ENCODE measurements around the gene MPHOSPH9. TPM values are rescaled to one million over a fixed set of nuclear protein-coding genes. Genes with fewer than 3 reads are reported as not detected.

MPHOSPH9 gene, protein sequence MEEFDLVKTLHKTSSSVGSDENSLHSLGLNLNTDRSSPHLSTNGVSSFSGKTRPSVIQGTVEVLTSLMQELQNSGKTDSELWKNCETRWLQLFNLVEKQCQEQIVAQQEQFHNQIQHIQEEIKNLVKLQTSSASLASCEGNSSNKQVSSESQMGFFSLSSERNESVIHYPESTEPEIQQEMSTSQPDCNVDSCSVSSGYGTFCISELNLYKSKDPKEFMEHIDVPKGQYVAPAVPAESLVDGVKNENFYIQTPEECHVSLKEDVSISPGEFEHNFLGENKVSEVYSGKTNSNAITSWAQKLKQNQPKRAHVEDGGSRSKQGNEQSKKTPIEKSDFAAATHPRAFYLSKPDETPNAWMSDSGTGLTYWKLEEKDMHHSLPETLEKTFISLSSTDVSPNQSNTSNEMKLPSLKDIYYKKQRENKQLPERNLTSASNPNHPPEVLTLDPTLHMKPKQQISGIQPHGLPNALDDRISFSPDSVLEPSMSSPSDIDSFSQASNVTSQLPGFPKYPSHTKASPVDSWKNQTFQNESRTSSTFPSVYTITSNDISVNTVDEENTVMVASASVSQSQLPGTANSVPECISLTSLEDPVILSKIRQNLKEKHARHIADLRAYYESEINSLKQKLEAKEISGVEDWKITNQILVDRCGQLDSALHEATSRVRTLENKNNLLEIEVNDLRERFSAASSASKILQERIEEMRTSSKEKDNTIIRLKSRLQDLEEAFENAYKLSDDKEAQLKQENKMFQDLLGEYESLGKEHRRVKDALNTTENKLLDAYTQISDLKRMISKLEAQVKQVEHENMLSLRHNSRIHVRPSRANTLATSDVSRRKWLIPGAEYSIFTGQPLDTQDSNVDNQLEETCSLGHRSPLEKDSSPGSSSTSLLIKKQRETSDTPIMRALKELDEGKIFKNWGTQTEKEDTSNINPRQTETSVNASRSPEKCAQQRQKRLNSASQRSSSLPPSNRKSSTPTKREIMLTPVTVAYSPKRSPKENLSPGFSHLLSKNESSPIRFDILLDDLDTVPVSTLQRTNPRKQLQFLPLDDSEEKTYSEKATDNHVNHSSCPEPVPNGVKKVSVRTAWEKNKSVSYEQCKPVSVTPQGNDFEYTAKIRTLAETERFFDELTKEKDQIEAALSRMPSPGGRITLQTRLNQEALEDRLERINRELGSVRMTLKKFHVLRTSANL
- total RNA-seq: 21.8 TPM
- long read RNA-seq, partial matches to known transcripts: 1 of 12 reads
- long read RNA-seq, other reads (novel, unspliced or antisense): 11 of 12 reads

DNA sequence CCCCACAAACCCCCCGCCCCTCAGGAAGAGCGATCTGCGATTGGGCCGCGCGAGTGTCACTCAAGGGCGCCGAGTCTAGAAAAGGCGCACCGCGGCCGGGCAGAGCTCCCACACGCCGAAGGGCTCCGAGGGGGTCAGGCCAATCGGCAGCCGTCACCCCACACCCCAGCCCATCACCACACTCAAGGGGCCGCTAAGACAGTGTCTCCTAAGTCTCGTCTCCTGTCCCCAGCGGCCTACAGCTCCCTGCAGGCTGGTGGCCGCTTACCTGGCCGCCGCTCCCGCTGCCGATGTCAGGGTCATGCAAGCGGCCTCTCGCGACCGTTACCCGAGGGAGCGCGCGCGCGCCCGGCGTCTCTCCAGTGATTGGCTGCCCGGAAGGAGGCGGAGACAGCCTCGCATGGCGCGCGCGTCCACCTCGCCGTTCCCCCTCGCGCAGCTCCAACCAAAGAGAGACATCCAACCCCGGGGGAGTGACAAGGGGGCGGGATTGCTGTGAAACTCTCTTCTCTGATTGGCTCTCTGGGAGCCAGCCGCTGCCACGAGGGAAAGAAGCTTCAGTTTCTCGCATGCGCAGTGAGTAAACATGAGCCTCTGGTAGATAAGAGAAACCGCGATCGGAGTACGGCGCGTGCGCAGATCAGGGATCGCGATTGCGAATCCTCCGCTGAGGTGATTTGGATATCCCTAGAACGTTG lies at the start of gene MPHOSPH9, which contains the start of gene MTRFR:
Gene MPHOSPH9 (minus strand): TSS at position 335 of the 698 bp plus-strand sequence. CDS start 2,777 bp downstream, outside the sequence.
Gene MTRFR (plus strand): TSS at position 630 of the 698 bp plus-strand sequence. CDS start 20,239 bp downstream, outside the sequence.
- intact Hi-C loops (cut with DNase I): no loop called here
- TF ChIP-seq, protein P1, sequence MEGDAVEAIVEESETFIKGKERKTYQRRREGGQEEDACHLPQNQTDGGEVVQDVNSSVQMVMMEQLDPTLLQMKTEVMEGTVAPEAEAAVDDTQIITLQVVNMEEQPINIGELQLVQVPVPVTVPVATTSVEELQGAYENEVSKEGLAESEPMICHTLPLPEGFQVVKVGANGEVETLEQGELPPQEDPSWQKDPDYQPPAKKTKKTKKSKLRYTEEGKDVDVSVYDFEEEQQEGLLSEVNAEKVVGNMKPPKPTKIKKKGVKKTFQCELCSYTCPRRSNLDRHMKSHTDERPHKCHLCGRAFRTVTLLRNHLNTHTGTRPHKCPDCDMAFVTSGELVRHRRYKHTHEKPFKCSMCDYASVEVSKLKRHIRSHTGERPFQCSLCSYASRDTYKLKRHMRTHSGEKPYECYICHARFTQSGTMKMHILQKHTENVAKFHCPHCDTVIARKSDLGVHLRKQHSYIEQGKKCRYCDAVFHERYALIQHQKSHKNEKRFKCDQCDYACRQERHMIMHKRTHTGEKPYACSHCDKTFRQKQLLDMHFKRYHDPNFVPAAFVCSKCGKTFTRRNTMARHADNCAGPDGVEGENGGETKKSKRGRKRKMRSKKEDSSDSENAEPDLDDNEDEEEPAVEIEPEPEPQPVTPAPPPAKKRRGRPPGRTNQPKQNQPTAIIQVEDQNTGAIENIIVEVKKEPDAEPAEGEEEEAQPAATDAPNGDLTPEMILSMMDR (IDR thresholded peaks at IDR 0.05): no peak
- Histone ChIP-seq H3K36me3 (peaks cover 5% of the 10 kb centered on the region), H3K27ac (peak within 1 kb of the TSS; percentile 90), H3K4me1 (peaks cover 48% of the 10 kb centered on the region), H3K27me3 (ENCODE audit: low read depth) (no peaks in the 10 kb centered on the region), H3K4me3 (peak within 1 kb of the TSS; percentile 93), H3K9me3 (no peaks in the 10 kb centered on the region)
- ATAC-seq: peak; percentile 98 to 99
- peak; percentile 99 for DNase-seq

DNA sequence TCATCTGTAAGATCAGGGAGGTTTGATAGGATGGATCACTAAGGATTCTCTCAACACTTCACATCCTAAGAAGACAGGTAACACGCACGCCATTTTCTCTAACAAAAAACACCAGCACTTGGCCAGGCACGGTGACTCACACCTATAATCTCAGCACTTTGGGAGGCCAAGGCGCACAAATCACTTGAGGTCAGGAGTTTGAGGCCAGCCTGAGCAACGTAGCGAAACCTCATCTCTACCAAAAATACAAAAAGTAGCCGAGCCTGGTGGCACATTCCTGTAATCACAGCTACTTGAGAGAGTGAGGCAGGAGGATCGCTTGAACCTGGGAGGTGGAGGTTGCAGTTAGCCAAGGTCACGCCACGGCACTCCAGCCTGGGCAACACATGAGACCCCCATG lies 49.2 kb upstream of the MPHOSPH9 start:
- Histone ChIP-seq H3K27me3 (ENCODE audit: low read depth) (no peaks in the 10 kb centered on the region), H3K27ac (no peak overlapping the region), H3K9me3 (no peaks in the 10 kb centered on the region), H3K4me1 (no peaks in the 10 kb centered on the region), H3K36me3 (no peaks in the 10 kb centered on the region), H3K4me3 (no peak overlapping the region)
- ATAC-seq: no peak
- intact Hi-C loops (cut with DNase I): no loop called here
- DNase-seq: no peak
- TF ChIP-seq, protein P1 (IDR thresholded peaks at IDR 0.05): no peak

DNA sequence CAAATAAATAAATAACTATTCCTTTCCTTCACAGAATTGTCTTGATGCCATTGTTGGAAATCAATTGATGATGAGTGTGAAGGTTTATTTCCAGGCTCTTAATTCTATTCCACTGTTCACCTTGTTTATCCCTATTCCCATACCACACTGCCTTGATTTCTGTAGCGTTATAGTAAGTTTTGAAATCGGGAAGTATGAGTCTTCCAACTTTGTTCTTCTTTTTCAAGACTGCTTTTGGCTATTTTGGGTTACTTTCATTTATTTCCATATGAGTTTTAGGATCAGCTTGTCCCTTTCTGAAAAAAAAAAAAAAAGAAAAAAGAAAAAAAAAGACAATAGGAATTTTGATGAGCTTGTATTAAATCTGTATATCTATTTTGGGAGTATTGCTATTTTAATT lies 48.0 kb upstream of the MPHOSPH9 start:
- intact Hi-C loops (cut with DNase I): no loop called here
- H3K27ac ChIP-seq: no peak overlapping the region
- no peaks in the 10 kb centered on the region for H3K27me3 ChIP-seq (ENCODE audit: low read depth)
- TF ChIP-seq, protein P1 (IDR thresholded peaks at IDR 0.05): no peak
- no peaks in the 10 kb centered on the region for H3K36me3 ChIP-seq
- H3K4me1 ChIP-seq: no peaks in the 10 kb centered on the region
- no peaks in the 10 kb centered on the region for H3K9me3 ChIP-seq
- DNase-seq (no peak), ATAC-seq (no peak)
- H3K4me3 ChIP-seq: no peak overlapping the region

DNA sequence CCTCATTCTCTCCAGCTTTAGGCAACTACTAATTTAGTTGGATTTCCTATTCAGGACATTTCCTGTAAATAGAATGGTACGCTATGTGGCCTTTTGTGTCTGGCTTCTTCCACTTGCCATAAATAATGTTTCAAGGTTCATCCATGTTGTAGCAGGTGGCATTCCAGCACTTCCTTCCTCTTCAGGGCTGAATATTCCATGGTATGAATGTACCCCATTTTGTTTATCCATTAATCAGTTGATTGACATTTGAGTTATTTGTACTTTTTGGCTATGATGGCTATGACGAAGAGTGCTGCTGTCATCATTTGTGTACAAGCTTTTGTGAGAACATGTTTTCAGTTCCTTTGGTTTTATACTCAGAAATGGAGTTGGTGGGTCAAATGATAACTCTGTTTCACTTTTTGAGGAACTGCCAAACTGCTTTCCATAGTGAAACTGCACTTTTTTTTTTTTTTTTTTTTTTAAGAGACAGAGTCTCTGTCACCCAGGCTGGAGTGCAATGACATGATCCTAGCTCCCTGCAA lies 45.2 kb upstream of the MPHOSPH9 start:
- ATAC-seq: peak; percentile 55 to 56
- intact Hi-C loops (cut with DNase I): no loop called here
- no peaks in the 10 kb centered on the region for H3K9me3 ChIP-seq
- no peak for DNase-seq
- TF ChIP-seq, protein P1 (IDR thresholded peaks at IDR 0.05): no peak
- H3K4me3 ChIP-seq: no peak overlapping the region
- no peaks in the 10 kb centered on the region for H3K27me3 ChIP-seq (ENCODE audit: low read depth)
- H3K36me3 ChIP-seq: no peaks in the 10 kb centered on the region
- no peaks in the 10 kb centered on the region for H3K4me1 ChIP-seq
- peak overlapping the region; percentile 42 for H3K27ac ChIP-seq
